HL-60 (cell line): ENCODE data around the gene EIF4A2.

Experiments used
- DNase-seq, 2 experiments: peaks; one replicate each; pipeline ENCODE4 v3.0.0-alpha.2; 2010 to 2020; ENCODE audit warnings: low read depth in 1 of 2, low spot score in 1 of 2
- H3K27ac ChIP-seq: fragments of 250-450 bp; sonication (Bioruptor Pico); replicated peaks from 2 replicates; pipeline ENCODE4 v1.5.1; 2020; ENCODE audit warnings: mild to moderate bottlenecking, moderate library complexity
- H3K27me3 ChIP-seq: fragments of 250-450 bp; sonication (Bioruptor Pico); 2 replicates; pipeline ENCODE4 v1.5.1; 2021; ENCODE audit warnings: mild to moderate bottlenecking, moderate library complexity; ENCODE audit not compliant: insufficient read depth, poor library complexity, severe bottlenecking
- H3K4me3 ChIP-seq: replicated peaks from 2 replicates; pipeline ENCODE4 v1.5.1; 2011; ENCODE audit warnings: mild to moderate bottlenecking, control low read depth, low read length; ENCODE audit not compliant: insufficient read depth
- GABPA ChIP-seq: IDR thresholded peaks from 2 replicates; pipeline ENCODE4 v1.6.1; 2012; ENCODE audit warnings: low read depth
- REST ChIP-seq: IDR thresholded peaks from 2 replicates; pipeline ENCODE4 v1.6.1; 2012; ENCODE audit warnings: low read depth; ENCODE audit not compliant: insufficient replicate concordance
- SPI1 ChIP-seq: IDR thresholded peaks from 2 replicates; pipeline ENCODE4 v1.6.1; 2012; ENCODE audit warnings: low read depth, mild to moderate bottlenecking, borderline replicate concordance
- microRNA-seq: library from miRNA; unstranded; fragments of <30 nt; microRNA quantifications from one replicate; pipeline ENCODE4, GENCODE V29; 2018

EIF4A2 gene

GRCh38 chr3:186831798-186832197, 48.4 kb downstream of the EIF4A2 start:
- no peak for DNase-seq
- Histone ChIP-seq H3K4me3 (no peak overlapping the region), H3K27ac (no peak overlapping the region), H3K27me3 (peaks cover 22% of the 10 kb centered on the region)
- TF ChIP-seq REST (peak; percentile 86), SPI1 (no peak)

- DNase-seq = no peak
- H3K27me3 ChIP-seq = peaks cover 22% of the 10 kb centered on the region
- H3K27ac ChIP-seq = no peak overlapping the region
- no peak for TF ChIP-seq GABPA
- no peak overlapping the region for H3K4me3 ChIP-seq
These were observed 48.9 kb downstream of the EIF4A2 start for GRCh38 chr3:186832276-186832675.

Small RNA genes within 50 kb of the gene (microRNA-seq; reads per million reads assigned to microRNA genes)
- 0.90 reads per million for gene MIR1248
